ENCODE measurements around the gene RALGPS2. TPM values are rescaled to one million over a fixed set of nuclear protein-coding genes. Genes with fewer than 3 reads are reported as not detected.

Gene RALGPS2
- total and polyA plus RNA-seq, 2 of the 8 experiments (the other 6 are each of a cell fraction or from before 2014, with no cell fraction given): 6.7 to 38.0 TPM

DNA sequence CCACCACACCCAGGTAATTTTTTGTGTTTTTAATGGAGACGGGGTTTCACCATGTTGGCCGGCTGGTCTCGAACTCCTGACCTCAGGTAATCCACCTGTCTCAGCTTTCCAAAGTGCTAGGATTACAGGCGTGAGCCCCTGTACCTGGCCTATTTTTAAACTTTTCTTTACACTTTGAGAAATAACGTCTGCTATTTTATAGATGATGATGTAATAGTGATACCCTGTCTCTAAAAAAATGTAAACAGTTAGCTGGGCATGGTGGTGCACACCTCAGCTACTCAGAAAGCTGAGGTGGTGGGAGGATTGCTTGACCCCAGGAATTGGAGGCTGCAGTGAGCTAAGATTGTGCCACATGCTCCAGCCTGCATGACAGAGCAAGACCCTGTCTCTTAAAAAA, 47.9 kb downstream of the RALGPS2 start:
- Histone ChIP-seq H4K5ac (ENCODE audit: insufficient read length, low read depth, low read length) (no peak overlapping the region), H3K36me3 (ENCODE audit: control insufficient read depth in 2 of 4, insufficient read depth in 4 of 4, low read length in 3 of 4) (no peaks in the 10 kb centered on the region; a peak in 1 of 8 replicates), H4K20me1 (replicated peaks in 1 of 2; ENCODE audit: control insufficient read depth in 1 of 2, insufficient read depth in 2 of 2, low read length in 2 of 2) (peaks cover 0 to 4% of the 10 kb centered on the region in 2 experiments), H3K56ac (replicated peaks; ENCODE audit: insufficient read length, low read depth, low read length) (no peak overlapping the region), H2BK20ac (ENCODE audit: low read length) (no peak overlapping the region), H3K4me1 (replicated peaks in 1 of 4; ENCODE audit: control insufficient read depth in 3 of 4, insufficient read depth in 4 of 4, low read length in 3 of 4) (no peaks in the 10 kb centered on the region), H2AK5ac (ENCODE audit: low read depth, low read length) (no peak overlapping the region), H3K23me2 (ENCODE audit: low read depth, low read length) (no peaks in the 10 kb centered on the region), H3K4me3 (ENCODE audit: extremely low read depth in 1 of 4, insufficient read depth in 2 of 4, low read depth in 3 of 4, low read length in 4 of 4) (no peak overlapping the region), H3K9me3 (ENCODE audit: insufficient read depth in 2 of 2, low read depth in 1 of 2, low read length in 1 of 2) (peaks cover 7 to 13% of the 10 kb centered on the region in 2 experiments; a peak in 3 of 4 replicates), H4K8ac (ENCODE audit: extremely low read depth, insufficient read depth, low read length) (no peak overlapping the region), H2AFZ (ENCODE audit: low read length) (no peak overlapping the region), H2BK15ac (ENCODE audit: low read length) (no peak overlapping the region), H3K18ac (ENCODE audit: extremely low read depth, low read length) (no peak overlapping the region), H3K79me2 (ENCODE audit: control insufficient read depth in 1 of 2, insufficient read depth in 2 of 2, low read length in 2 of 2) (peaks cover 0 to 32% of the 10 kb centered on the region in 2 experiments; a peak in 2 of 4 replicates), H3K9ac (replicated peaks in 1 of 4; ENCODE audit: extremely low read depth in 1 of 4, low read depth in 3 of 4, low read length in 3 of 4) (no peak overlapping the region), H3K23ac (ENCODE audit: insufficient read length) (no peak overlapping the region), H2BK5ac (ENCODE audit: low read depth, low read length) (no peak overlapping the region), H3K27ac (ENCODE audit: low read depth, low read length) (no peak overlapping the region), H3K27me3 (replicated peaks in 1 of 4; ENCODE audit: control insufficient read depth in 3 of 4, extremely low read depth in 1 of 4, insufficient read depth in 3 of 4, low read length in 3 of 4) (no peaks in the 10 kb centered on the region), H3K14ac (ENCODE audit: insufficient read length) (no peak overlapping the region), H2BK120ac (replicated peaks; ENCODE audit: low read depth, low read length) (no peak overlapping the region), H4K91ac (replicated peaks; ENCODE audit: insufficient read length, low read length) (no peak overlapping the region), H2BK12ac (ENCODE audit: low read depth, low read length) (no peak overlapping the region), H3K4me2 (ENCODE audit: insufficient read depth in 1 of 2, low read depth in 2 of 2, low read length in 2 of 2) (no peak overlapping the region), H3K4ac (replicated peaks; ENCODE audit: insufficient read length, low read depth, low read length) (no peak overlapping the region), H3K79me1 (ENCODE audit: low read depth, low read length) (no peaks in the 10 kb centered on the region; the same call in 1 of the 2 replicates)
- DNase-seq (ENCODE audit: low read depth in 1 of 2, low spot score in 2 of 2) (no peak), FAIRE-seq (no peak)
- ChIA-PET CTCF (ENCODE audit: partially characterized antibody) (interaction anchor here (0.6 to 3.4 kb wide), 3 partner anchors 230 to 234 kb away, joined by 4 to 34 read pairs (median 4); no protein-coding TSS in a partner anchor), POLR2A (ENCODE audit: partially characterized antibody) (no interaction called here)
- WGBS, 2 experiments (ENCODE audit: extremely low coverage in 1 of 2, insufficient coverage in 1 of 2, insufficient read length in 1 of 2, insufficient replicate concordance in 2 of 2, low coverage in 1 of 2, low lambda C conversion rate in 2 of 2, missing lambda C conversion rate in 1 of 2): 88% methylated on average over 5 of the region's 5 CpGs; no CpG with 5 or more reads in 1 of the 2 experiments
- TF ChIP-seq SP4 (IDR thresholded peaks at IDR 0.05; ENCODE audit: low read length) (no peak), SUZ12 (IDR thresholded peaks at IDR 0.05; ENCODE audit: low read length) (no peak), GTF2F1 (IDR thresholded peaks at IDR 0.05; ENCODE audit: borderline replicate concordance, low read depth, low read length) (no peak), RAD21 (IDR thresholded peaks at IDR 0.05 in 1 of 2, conservative IDR thresholded peaks at IDR 0.05 in 1 of 2; ENCODE audit: low read depth in 2 of 2, low read length in 2 of 2) (no peak), RFX5 (IDR thresholded peaks at IDR 0.05; ENCODE audit: borderline replicate concordance, low read depth, low read length) (no peak), JUN (IDR thresholded peaks at IDR 0.05; ENCODE audit: low read depth, low read length) (no peak), ASH2L (IDR thresholded peaks at IDR 0.05; ENCODE audit: low read length) (no peak), CTBP2 (IDR thresholded peaks at IDR 0.05; ENCODE audit: borderline replicate concordance, insufficient read depth, insufficient read length, low read length) (no peak), RNF2 (IDR thresholded peaks at IDR 0.05; ENCODE audit: borderline replicate concordance, low read depth, low read length, missing control alignments, poor library complexity, severe bottlenecking) (no peak), JUND (IDR thresholded peaks at IDR 0.05; ENCODE audit: low read length) (no peak), TCF12 (IDR thresholded peaks at IDR 0.05; ENCODE audit: low read depth, low read length) (no peak), SIN3A (conservative IDR thresholded peaks at IDR 0.05 in 1 of 2, IDR thresholded peaks at IDR 0.05 in 1 of 2; ENCODE audit: low read depth in 1 of 2, low read length in 2 of 2) (no peak)
- TF ChIP-seq, protein P1, sequence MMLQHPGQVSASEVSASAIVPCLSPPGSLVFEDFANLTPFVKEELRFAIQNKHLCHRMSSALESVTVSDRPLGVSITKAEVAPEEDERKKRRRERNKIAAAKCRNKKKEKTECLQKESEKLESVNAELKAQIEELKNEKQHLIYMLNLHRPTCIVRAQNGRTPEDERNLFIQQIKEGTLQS (IDR thresholded peaks at IDR 0.05; ENCODE audit: insufficient read depth, low read depth, low read length): no peak
